ENCODE results near the gene OR2B2. TPM values are rescaled to one million over a fixed set of nuclear protein-coding genes. Genes with fewer than 3 reads are reported as not detected.

Gene OR2B2
- total and polyA plus RNA-seq, 2 donors from 2014 or later: not detected

GRCh38 chr6:27871924-27872638 lies 40.1 kb downstream of the OR2B2 start:
- peak overlapping the region in 1 of 2 donors; percentile 66 for H3K27ac ChIP-seq (ENCODE audit: low read depth in 2 of 2, low read length in 2 of 2)
- no peaks in the 10 kb centered on the region for H3K9me3 ChIP-seq (ENCODE audit: control insufficient read depth in 2 of 3, insufficient read depth in 1 of 3, low read length in 3 of 3)
- no peaks in the 10 kb centered on the region for H3K27me3 ChIP-seq (ENCODE audit: control insufficient read depth, insufficient read depth, low read length)
- H3K4me3 ChIP-seq (ENCODE audit: low read length in 3 of 3): peak overlapping the region; percentile 58 to 86 (median 60)
- H3K36me3 ChIP-seq (ENCODE audit: control insufficient read depth in 2 of 3, insufficient read depth in 3 of 3, low read length in 3 of 3): no peaks in the 10 kb centered on the region
- no peak for TF ChIP-seq CTCF (IDR thresholded peaks at IDR 0.05; ENCODE audit: borderline replicate concordance, extremely low read depth, insufficient read depth)
- FAIRE-seq (no peak), DNase-seq (peak; percentile 80 to 99 (median 96))
- no peaks in the 10 kb centered on the region for H3K4me1 ChIP-seq (ENCODE audit: control insufficient read depth in 2 of 3, insufficient read depth in 2 of 3, low read depth in 1 of 3, low read length in 3 of 3)
- H3K9ac ChIP-seq (ENCODE audit: low read length in 3 of 3): peak overlapping the region in 1 of 3 donors; percentile 79
- intact Hi-C loops (cut with DNase I): no loop called here

- DNase-seq (no peak), FAIRE-seq (no peak)
- Histone ChIP-seq H3K4me3 (ENCODE audit: low read length in 3 of 3) (no peak overlapping the region), H3K27ac (ENCODE audit: low read depth in 2 of 2, low read length in 2 of 2) (no peak overlapping the region), H3K4me1 (ENCODE audit: control insufficient read depth in 2 of 3, insufficient read depth in 2 of 3, low read depth in 1 of 3, low read length in 3 of 3) (peaks cover 0 to 8% (median 4%) of the 10 kb centered on the region in 3 donors), H3K9me3 (ENCODE audit: control insufficient read depth in 2 of 3, insufficient read depth in 1 of 3, low read length in 3 of 3) (no peaks in the 10 kb centered on the region), H3K9ac (ENCODE audit: low read length in 3 of 3) (no peak overlapping the region), H3K36me3 (ENCODE audit: control insufficient read depth in 2 of 3, insufficient read depth in 3 of 3, low read length in 3 of 3) (no peaks in the 10 kb centered on the region), H3K27me3 (ENCODE audit: control insufficient read depth, insufficient read depth, low read length) (no peaks in the 10 kb centered on the region)
- intact Hi-C loops (cut with DNase I): no loop called here
- TF ChIP-seq CTCF (IDR thresholded peaks at IDR 0.05; ENCODE audit: borderline replicate concordance, extremely low read depth, insufficient read depth): no peak
These were observed 41.8 kb downstream of the OR2B2 start for GRCh38 chr6:27870291-27870870.

- intact Hi-C loops (cut with DNase I): no loop called here
- Histone ChIP-seq H3K4me3 (ENCODE audit: low read length in 3 of 3) (no peak overlapping the region), H3K27me3 (ENCODE audit: control insufficient read depth, insufficient read depth, low read length) (no peaks in the 10 kb centered on the region), H3K27ac (ENCODE audit: low read depth in 2 of 2, low read length in 2 of 2) (no peak overlapping the region), H3K36me3 (ENCODE audit: control insufficient read depth in 2 of 3, insufficient read depth in 3 of 3, low read length in 3 of 3) (no peaks in the 10 kb centered on the region), H3K9ac (ENCODE audit: low read length in 3 of 3) (no peak overlapping the region), H3K4me1 (ENCODE audit: control insufficient read depth in 2 of 3, insufficient read depth in 2 of 3, low read depth in 1 of 3, low read length in 3 of 3) (peaks cover 0 to 9% (median 8%) of the 10 kb centered on the region in 3 donors), H3K9me3 (ENCODE audit: control insufficient read depth in 2 of 3, insufficient read depth in 1 of 3, low read length in 3 of 3) (no peaks in the 10 kb centered on the region)
- FAIRE-seq (no peak), DNase-seq (peak in 1 of 5 donors; percentile 17)
- TF ChIP-seq CTCF (IDR thresholded peaks at IDR 0.05; ENCODE audit: borderline replicate concordance, extremely low read depth, insufficient read depth): no peak
These were observed 43.9 kb downstream of the OR2B2 start for GRCh38 chr6:27868311-27868710.
